Body of pancreas (tissue), 4 donors: ENCODE measurements around the gene NEDD4. TPM values are rescaled to one million over a fixed set of nuclear protein-coding genes. Genes with fewer than 3 reads are reported as not detected.

Experiments
- ATAC-seq: fragments of 150-250 bp; one replicate; pipeline ENCODE4 v1.9.1; 2016
- DNase-seq, 4 donors: peaks; one replicate each; pipeline ENCODE4 v3.0.0-alpha.2; 2019
- H3K27ac ChIP-seq, 4 donors: fragments of 200-600 bp; sonication (generic); 1 replicate in 3 of 4; 2 replicates in 1 of 4; pipeline versions ENCODE4 v1.5.1 to v1.6.1; 2016 to 2019; ENCODE audit warnings: mild to moderate bottlenecking in 1 of 4, mixed read lengths in 1 of 4, moderate library complexity in 1 of 4
- H3K27me3 ChIP-seq, 2 donors: fragments of 200-600 bp; sonication (generic); one replicate each; pipeline ENCODE4 v1.6.0; 2016; ENCODE audit warnings: mild to moderate bottlenecking in 1 of 2
- H3K36me3 ChIP-seq, 2 donors: fragments of 200-600 bp; sonication (generic); replicated peaks in 1 of 2; 2 replicates each; pipeline ENCODE4 v1.5.1; 2016; ENCODE audit warnings: low read depth in 2 of 2; ENCODE audit not compliant: insufficient read depth in 1 of 2
- H3K4me1 ChIP-seq: fragments of 200-600 bp; sonication (generic); one replicate; pipeline ENCODE4 v1.6.0; 2016
- H3K4me3 ChIP-seq, 2 donors: fragments of 200-600 bp; sonication (generic); 1 replicate in 1 of 2; 2 replicates in 1 of 2; pipeline ENCODE4 v1.5.1; 2016 to 2019
- H3K9me3 ChIP-seq, 3 donors: fragments of 200-600 bp; sonication (generic); 1 replicate in 2 of 3; 2 replicates in 1 of 3; pipeline ENCODE4 v1.5.1; 2016
- POLR2A ChIP-seq, 3 donors: fragments of 450-650 bp; IDR thresholded peaks; one replicate each; pipeline ENCODE4 v1.6.1; 2016; ENCODE audit warnings: antibody characterized with exemption in 3 of 3, mild to moderate bottlenecking in 2 of 3
- WGBS, 2 donors: methylation state at CpG; one replicate each; pipeline ENCODE4 v1.1.5; 2017; 5-methylcytosine and 5-hydroxymethylcytosine counted together
- intact Hi-C: fragments of 100-400 bp; cut with DNase I; formaldehyde crosslinking; loops from one replicate; pipeline ENCODE4 v1.15.1; 2023
- total RNA-seq, 2 donors: library from RNA; depleted of rRNA; stranded (reverse); fragments of >200 nt; gene quantifications; one replicate each; pipeline ENCODE4 v1.1.0, GENCODE V29; 2016
- TF ChIP-seq, protein P1 (sequence below), 7 experiments: fragments of 450-650 bp in 4 of 7; fragments of 200-600 bp in 3 of 7; sonication (generic) in 3 of 7; IDR thresholded peaks; one replicate each; pipeline ENCODE4 v1.5.1; 2016 to 2019; ENCODE audit warnings: antibody characterized with exemption in 7 of 7

The NEDD4 gene
- total RNA-seq, 2 donors from 2014 or later, result 3.0 to 8.0 TPM

GRCh38 chr15:55863911-55864310 is 129.5 kb downstream of the NEDD4 start:
- no peaks in the 10 kb centered on the region for H3K9me3 ChIP-seq
- H3K27ac ChIP-seq, result no peak overlapping the region
- no peaks in the 10 kb centered on the region for H3K27me3 ChIP-seq
- no peaks in the 10 kb centered on the region for H3K4me1 ChIP-seq
- intact Hi-C loops, result no loop called here
- TF ChIP-seq, protein P1, sequence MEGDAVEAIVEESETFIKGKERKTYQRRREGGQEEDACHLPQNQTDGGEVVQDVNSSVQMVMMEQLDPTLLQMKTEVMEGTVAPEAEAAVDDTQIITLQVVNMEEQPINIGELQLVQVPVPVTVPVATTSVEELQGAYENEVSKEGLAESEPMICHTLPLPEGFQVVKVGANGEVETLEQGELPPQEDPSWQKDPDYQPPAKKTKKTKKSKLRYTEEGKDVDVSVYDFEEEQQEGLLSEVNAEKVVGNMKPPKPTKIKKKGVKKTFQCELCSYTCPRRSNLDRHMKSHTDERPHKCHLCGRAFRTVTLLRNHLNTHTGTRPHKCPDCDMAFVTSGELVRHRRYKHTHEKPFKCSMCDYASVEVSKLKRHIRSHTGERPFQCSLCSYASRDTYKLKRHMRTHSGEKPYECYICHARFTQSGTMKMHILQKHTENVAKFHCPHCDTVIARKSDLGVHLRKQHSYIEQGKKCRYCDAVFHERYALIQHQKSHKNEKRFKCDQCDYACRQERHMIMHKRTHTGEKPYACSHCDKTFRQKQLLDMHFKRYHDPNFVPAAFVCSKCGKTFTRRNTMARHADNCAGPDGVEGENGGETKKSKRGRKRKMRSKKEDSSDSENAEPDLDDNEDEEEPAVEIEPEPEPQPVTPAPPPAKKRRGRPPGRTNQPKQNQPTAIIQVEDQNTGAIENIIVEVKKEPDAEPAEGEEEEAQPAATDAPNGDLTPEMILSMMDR (IDR thresholded peaks at IDR 0.05), result no peak
- no peak for TF ChIP-seq POLR2A (IDR thresholded peaks at IDR 0.05)
- DNase-seq (no peak), ATAC-seq (no peak)
- no peak overlapping the region for H3K4me3 ChIP-seq
- H3K36me3 ChIP-seq, result peaks cover 0 to 6% of the 10 kb centered on the region in 2 donors

GRCh38 chr15:55861115-55861514 is 132.3 kb downstream of the NEDD4 start:
- ATAC-seq, result no peak
- H3K9me3 ChIP-seq, result no peaks in the 10 kb centered on the region
- no peaks in the 10 kb centered on the region for H3K4me1 ChIP-seq
- no peaks in the 10 kb centered on the region for H3K27me3 ChIP-seq
- no peak overlapping the region for H3K4me3 ChIP-seq
- no peak for DNase-seq
- intact Hi-C loops, result no loop called here
- H3K27ac ChIP-seq, result no peak overlapping the region
- TF ChIP-seq, protein P1 (IDR thresholded peaks at IDR 0.05), result no peak
- no peak for TF ChIP-seq POLR2A (IDR thresholded peaks at IDR 0.05)
- H3K36me3 ChIP-seq, result peaks cover 0 to 7% of the 10 kb centered on the region in 2 donors
- 91 to 92% methylated on average over 2 of the region's 2 CpGs for WGBS, 2 donors

DNA sequence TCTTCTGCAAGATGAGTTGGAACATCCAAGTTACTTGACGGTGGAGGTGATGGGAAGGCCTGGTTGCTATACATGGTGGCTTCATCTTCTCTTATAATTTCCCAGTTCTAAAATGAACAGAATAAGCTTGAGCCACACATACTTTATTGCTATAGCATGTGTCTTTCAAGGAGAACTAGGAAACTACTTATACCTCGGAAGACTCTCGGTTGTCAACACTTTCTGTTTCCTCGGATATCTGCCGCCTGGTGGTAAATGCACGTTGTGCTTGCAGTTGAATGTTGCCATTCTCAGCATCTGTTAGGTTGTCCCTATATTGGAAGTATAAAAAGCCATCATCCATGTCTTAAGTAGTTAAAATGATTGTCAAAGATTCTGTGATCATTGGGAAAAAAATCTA is 132.9 kb downstream of the NEDD4 start:
- no peak for TF ChIP-seq POLR2A (IDR thresholded peaks at IDR 0.05)
- TF ChIP-seq, protein P1 (IDR thresholded peaks at IDR 0.05), result no peak
- WGBS, 2 donors, result 76 to 80% methylated on average over 6 of the region's 6 CpGs
- H3K27ac ChIP-seq, result no peak overlapping the region
- peaks cover 0 to 7% of the 10 kb centered on the region in 2 donors for H3K36me3 ChIP-seq
- H3K4me3 ChIP-seq, result no peak overlapping the region
- ATAC-seq, result no peak
- no peaks in the 10 kb centered on the region for H3K4me1 ChIP-seq
- no peaks in the 10 kb centered on the region for H3K27me3 ChIP-seq
- no peaks in the 10 kb centered on the region for H3K9me3 ChIP-seq
- DNase-seq, result no peak
- intact Hi-C loops, result no loop called here

- no peak for ATAC-seq
- 87 to 95% methylated on average over 1 of the region's 1 CpG for WGBS, 2 donors
- Histone ChIP-seq H3K9me3 (no peaks in the 10 kb centered on the region), H3K36me3 (peaks cover 0 to 7% of the 10 kb centered on the region in 2 donors), H3K4me1 (no peaks in the 10 kb centered on the region), H3K27me3 (no peaks in the 10 kb centered on the region), H3K4me3 (no peak overlapping the region), H3K27ac (no peak overlapping the region)
- intact Hi-C loops, result no loop called here
- TF ChIP-seq, protein P1 (IDR thresholded peaks at IDR 0.05), result no peak
- no peak for TF ChIP-seq POLR2A (IDR thresholded peaks at IDR 0.05)
- no peak for DNase-seq
Observed at GRCh38 chr15:55859681-55860080, 133.7 kb downstream of the NEDD4 start.

GRCh38 chr15:55858661-55859060 is 134.8 kb downstream of the NEDD4 start:
- intact Hi-C loops, result no loop called here
- Histone ChIP-seq H3K4me3 (no peak overlapping the region), H3K4me1 (no peaks in the 10 kb centered on the region), H3K27ac (no peak overlapping the region), H3K27me3 (no peaks in the 10 kb centered on the region), H3K9me3 (no peaks in the 10 kb centered on the region), H3K36me3 (peaks cover 0 to 7% of the 10 kb centered on the region in 2 donors)
- ATAC-seq, result no peak
- 79 to 84% methylated on average over 4 of the region's 4 CpGs for WGBS, 2 donors
- DNase-seq, result no peak
- TF ChIP-seq, protein P1 (IDR thresholded peaks at IDR 0.05), result no peak
- no peak for TF ChIP-seq POLR2A (IDR thresholded peaks at IDR 0.05)
